ENCODE data around the gene NHLRC2. TPM values are rescaled to one million over a fixed set of nuclear protein-coding genes. Genes with fewer than 3 reads are reported as not detected.

Gene NHLRC2
- total and polyA plus RNA-seq, 2 of the 13 experiments (the other 11 are each of a cell fraction or from before 2014, with no cell fraction given), result 7.6 to 12.7 TPM

- no TSS peak for BruUV-seq (replicated peaks)
- no peaks in the 10 kb centered on the region for H3K9me3 ChIP-seq (ENCODE audit: low read length)
- FAIRE-seq (no peak), DNase-seq (ENCODE audit: low spot score) (no peak), ATAC-seq (no peak)
- H2AFZ ChIP-seq (ENCODE audit: low read length), result no peak overlapping the region
- ChIA-PET POLR2A (no interaction called here), CTCF (ENCODE audit: low intra/inter-chr PET ratio, low total read pairs) (no interaction called here)
- H3K27me3 ChIP-seq (ENCODE audit: control insufficient read depth in 1 of 2, insufficient read depth in 2 of 2, low read length in 2 of 2), result peaks cover 0 to 3% of the 10 kb centered on the region in 2 experiments; a peak in 1 of 5 replicates
- no peak overlapping the region for H3K9ac ChIP-seq (ENCODE audit: insufficient read depth, low read depth, low read length)
- intact Hi-C loops (cut with micrococcal nuclease; ENCODE audit: unreplicated experiment) (no loop called here), in situ Hi-C loops (cut with HindIII; ENCODE audit: extremely low pct_ligation_motif_present, low pct_unique_long_range_greater_than_20kb) (no loop called here)
- H3K79me2 ChIP-seq (ENCODE audit: insufficient read depth, low read length), result no peaks in the 10 kb centered on the region
- no peak overlapping the region for H3K4me2 ChIP-seq (ENCODE audit: low read depth, low read length)
- H3K36me3 ChIP-seq (replicated peaks in 1 of 2; ENCODE audit: control insufficient read depth in 1 of 2, insufficient read depth in 2 of 2, low read length in 2 of 2), result no peaks in the 10 kb centered on the region
- H3K27ac ChIP-seq (ENCODE audit: extremely low read length, insufficient read depth, low read length), result no peak overlapping the region
- TF ChIP-seq MXD3 (CRISPR knock-in tag; IDR thresholded peaks at IDR 0.05) (no peak), POLR2AphosphoS2 (IDR thresholded peaks at IDR 0.05; ENCODE audit: low read depth, low read length) (no peak), ZNF850 (CRISPR knock-in tag; conservative IDR thresholded peaks at IDR 0.05) (no peak), ZNF878 (CRISPR knock-in tag; IDR thresholded peaks at IDR 0.05) (no peak)
- no peak overlapping the region for H3K4me3 ChIP-seq (replicated peaks in 1 of 3; ENCODE audit: insufficient read depth in 1 of 3, low read depth in 2 of 3, low read length in 3 of 3)
- H3K4me1 ChIP-seq (ENCODE audit: insufficient read depth, low read length), result 0 out of 2 replicates have a peak, but pooled peaks cover under 1% of the 10 kb centered on the region
- no peaks in the 10 kb centered on the region for H4K20me1 ChIP-seq (ENCODE audit: insufficient read depth, low read length)
Observed at GRCh38 chr10:113928830-113929229, 74.4 kb downstream of the NHLRC2 start.

- H3K27me3 ChIP-seq (ENCODE audit: control insufficient read depth in 1 of 2, insufficient read depth in 2 of 2, low read length in 2 of 2), result peaks cover 0 to 3% of the 10 kb centered on the region in 2 experiments; a peak in 1 of 5 replicates
- ChIA-PET POLR2A (no interaction called here), CTCF (ENCODE audit: low intra/inter-chr PET ratio, low total read pairs) (no interaction called here)
- H3K36me3 ChIP-seq (replicated peaks in 1 of 2; ENCODE audit: control insufficient read depth in 1 of 2, insufficient read depth in 2 of 2, low read length in 2 of 2), result no peaks in the 10 kb centered on the region
- H3K79me2 ChIP-seq (ENCODE audit: insufficient read depth, low read length), result no peaks in the 10 kb centered on the region
- H3K4me1 ChIP-seq (ENCODE audit: insufficient read depth, low read length), result 0 out of 2 replicates have a peak, but pooled peaks cover 5% of the 10 kb centered on the region
- in situ Hi-C loops (cut with HindIII; ENCODE audit: extremely low pct_ligation_motif_present, low pct_unique_long_range_greater_than_20kb), result no loop called here
- WGBS (ENCODE audit: low lambda C conversion rate), result 47% methylated on average over 6 of the region's 6 CpGs
- no peaks in the 10 kb centered on the region for H4K20me1 ChIP-seq (ENCODE audit: insufficient read depth, low read length)
- no peaks in the 10 kb centered on the region for H3K9me3 ChIP-seq (ENCODE audit: low read length)
- TF ChIP-seq RARG (CRISPR knock-in tag; IDR thresholded peaks at IDR 0.05; ENCODE audit: low read depth) (no peak), ZNF724P (CRISPR knock-in tag; IDR thresholded peaks at IDR 0.05; ENCODE audit: borderline replicate concordance) (no peak), ZNF251 (CRISPR knock-in tag; IDR thresholded peaks at IDR 0.05) (no peak), ZNF124 (CRISPR knock-in tag; IDR thresholded peaks at IDR 0.05) (no peak), ZNF790 (CRISPR knock-in tag; IDR thresholded peaks at IDR 0.05; ENCODE audit: borderline replicate concordance) (no peak), TFAP4 (IDR thresholded peaks at IDR 0.05; ENCODE audit: borderline replicate concordance, low read depth) (no peak), EZH2 (conservative IDR thresholded peaks at IDR 0.05; ENCODE audit: low read depth, low read length) (no peak), CAMTA2 (CRISPR knock-in tag; IDR thresholded peaks at IDR 0.05; ENCODE audit: borderline replicate concordance) (no peak)
- intact Hi-C loops (cut with micrococcal nuclease; ENCODE audit: unreplicated experiment), result no loop called here
- no peak overlapping the region for H2AFZ ChIP-seq (ENCODE audit: low read length)
- no peak overlapping the region for H3K27ac ChIP-seq (ENCODE audit: extremely low read length, insufficient read depth, low read length)
- no peak for FAIRE-seq
- no peak overlapping the region for H3K4me2 ChIP-seq (ENCODE audit: low read depth, low read length)
- H3K9ac ChIP-seq (ENCODE audit: insufficient read depth, low read depth, low read length), result no peak overlapping the region
- H3K4me3 ChIP-seq (replicated peaks in 1 of 3; ENCODE audit: insufficient read depth in 1 of 3, low read depth in 2 of 3, low read length in 3 of 3), result no peak overlapping the region
- no peak for ATAC-seq
- DNase-seq (ENCODE audit: low spot score), result no peak
- BruUV-seq (replicated peaks), result no TSS peak
Observed at GRCh38 chr10:113929522-113929921, 75.1 kb downstream of the NHLRC2 start.
